HepG2 (cell line): ENCODE data around the gene PCSK6. TPM values are rescaled to one million over a fixed set of nuclear protein-coding genes. Genes with fewer than 3 reads are reported as not detected.
A peak's percentile ranks its signal among the peaks of the same experiment; 100 is the strongest.

Source experiments
- BRF2 ChIP-seq: sonication (generic); formaldehyde crosslinking; IDR thresholded peaks from 2 replicates; pipeline ENCODE4 v1.8.1; 2022; ENCODE audit warnings: mild to moderate bottlenecking, missing genetic modification reagents
- CAMTA2 ChIP-seq: sonication (generic); formaldehyde crosslinking; IDR thresholded peaks from 2 replicates; pipeline ENCODE4 v1.4.0; 2020; ENCODE audit warnings: mild to moderate bottlenecking, missing genetic modification reagents, borderline replicate concordance
- HNF4G ChIP-seq, 2 experiments: sonication (generic) in 1 of 2; formaldehyde crosslinking in 1 of 2; IDR thresholded peaks; 2 replicates each; pipeline versions ENCODE4 v1.4.0 to v1.6.1; 2011 to 2020; ENCODE audit warnings: borderline replicate concordance in 2 of 2, low read depth in 2 of 2, mild to moderate bottlenecking in 2 of 2, low read length in 1 of 2, missing genetic modification reagents in 1 of 2, moderate library complexity in 1 of 2
- HOXA3 ChIP-seq: sonication (generic); formaldehyde crosslinking; IDR thresholded peaks from 2 replicates; pipeline ENCODE4 v1.5.0; 2020; ENCODE audit warnings: missing genetic modification reagents
- KAT2B ChIP-seq: fragments of 150-350 bp; IDR thresholded peaks from 2 replicates; pipeline ENCODE4 v1.6.1; 2014; ENCODE audit warnings: low read depth, low read length, borderline replicate concordance
- MATR3 ChIP-seq: sonication (generic); formaldehyde crosslinking; IDR thresholded peaks from 2 replicates; pipeline ENCODE4 v1.4.0; 2020; ENCODE audit warnings: missing genetic modification reagents
- NCOR1 ChIP-seq: fragments of 200-600 bp; sonication (generic); IDR thresholded peaks from 2 replicates; pipeline ENCODE4 v1.7.0; 2017; ENCODE audit warnings: antibody characterized with exemption, low read length, borderline replicate concordance
- NONO ChIP-seq, 2 experiments: fragments of 450-650 bp in 1 of 2; sonication (generic) in 1 of 2; formaldehyde crosslinking in 1 of 2; IDR thresholded peaks in 1 of 2; conservative IDR thresholded peaks in 1 of 2; 2 replicates each; pipeline versions ENCODE4 v1.6.1 to v1.8.0; 2017 to 2022; ENCODE audit warnings: mild to moderate bottlenecking in 1 of 2, missing genetic modification reagents in 1 of 2, moderate library complexity in 1 of 2
- PAWR ChIP-seq: sonication (generic); formaldehyde crosslinking; IDR thresholded peaks from 2 replicates; pipeline ENCODE4 v1.4.0; 2020; ENCODE audit warnings: missing genetic modification reagents, mild to moderate bottlenecking, borderline replicate concordance
- PLRG1 ChIP-seq: fragments of 450-650 bp; conservative IDR thresholded peaks from 2 replicates; pipeline ENCODE4 v1.6.1; 2016
- PRDM10 ChIP-seq: sonication (generic); formaldehyde crosslinking; IDR thresholded peaks from 2 replicates; pipeline ENCODE4 v1.4.0; 2020; ENCODE audit warnings: low read depth, missing genetic modification reagents
- SMARCC2 ChIP-seq: fragments of 450-650 bp; IDR thresholded peaks from 2 replicates; pipeline ENCODE4 v1.6.1; 2017; ENCODE audit warnings: antibody characterized with exemption, mild to moderate bottlenecking
- SOX13 ChIP-seq, 3 experiments: fragments of 450-650 bp in 1 of 3; sonication (generic) in 1 of 3; formaldehyde crosslinking in 1 of 3; IDR thresholded peaks in 2 of 3; conservative IDR thresholded peaks in 1 of 3; 2 replicates each; pipeline versions ENCODE4 v1.5.0 to v1.6.1; 2016 to 2020; ENCODE audit warnings: antibody characterized with exemption in 1 of 3, mild to moderate bottlenecking in 1 of 3, missing compliant biosample characterization in 1 of 3, missing genetic modification reagents in 1 of 3, moderate library complexity in 1 of 3
- TBL1XR1 ChIP-seq: fragments of 150-350 bp; IDR thresholded peaks from 2 replicates; pipeline ENCODE4 v1.6.1; 2014; ENCODE audit warnings: borderline replicate concordance, low read length; ENCODE audit not compliant: partially characterized antibody
- TBX2 ChIP-seq: sonication (generic); formaldehyde crosslinking; IDR thresholded peaks from 2 replicates; pipeline ENCODE4 v1.5.0; 2020; ENCODE audit warnings: missing genetic modification reagents, mild to moderate bottlenecking, borderline replicate concordance
- ZFP36L2 ChIP-seq: sonication (generic); formaldehyde crosslinking; IDR thresholded peaks from 2 replicates; pipeline ENCODE4 v1.4.0; 2020; ENCODE audit warnings: missing genetic modification reagents
- ZNF496 ChIP-seq: sonication (generic); formaldehyde crosslinking; IDR thresholded peaks from 2 replicates; pipeline ENCODE4 v1.8.1; 2023; ENCODE audit warnings: mild to moderate bottlenecking, moderate library complexity, missing genetic modification reagents; ENCODE audit not compliant: insufficient replicate concordance
- ZNF577 ChIP-seq: sonication (generic); formaldehyde crosslinking; IDR thresholded peaks from 2 replicates; pipeline ENCODE4 v1.4.0; 2020; ENCODE audit warnings: mild to moderate bottlenecking, low read depth, missing genetic modification reagents, borderline replicate concordance
- ZNF660 ChIP-seq: sonication (generic); formaldehyde crosslinking; IDR thresholded peaks from 2 replicates; pipeline ENCODE4 v1.5.1; 2020; ENCODE audit warnings: mild to moderate bottlenecking, low read depth, missing genetic modification reagents, borderline replicate concordance
- ZNF7 ChIP-seq: IDR thresholded peaks from 2 replicates; pipeline ENCODE4 v1.6.1; 2016; ENCODE audit warnings: missing biosample characterization, missing genetic modification reagents
- ZNF766 ChIP-seq: sonication (generic); formaldehyde crosslinking; IDR thresholded peaks from 2 replicates; pipeline ENCODE4 v1.5.0; 2020; ENCODE audit warnings: missing genetic modification reagents, borderline replicate concordance
- ZSCAN30 ChIP-seq: sonication (generic); formaldehyde crosslinking; IDR thresholded peaks from 2 replicates; pipeline ENCODE4 v1.5.0; 2020; ENCODE audit warnings: mild to moderate bottlenecking, missing genetic modification reagents
- ZSCAN9 ChIP-seq: IDR thresholded peaks from 2 replicates; pipeline ENCODE4 v1.6.1; 2016; ENCODE audit warnings: borderline replicate concordance
- ZUFSP ChIP-seq: sonication (generic); formaldehyde crosslinking; IDR thresholded peaks from 2 replicates; pipeline ENCODE4 v1.9.0; 2021; ENCODE audit warnings: missing genetic modification reagents, mild to moderate bottlenecking, borderline replicate concordance
- polyA plus RNA-seq, 8 experiments: library from polyadenylated mRNA; depleted of rRNA in 3 of 8; stranded (reverse) in 7 of 8; unstranded in 1 of 8; fragments of >200 nt; fragmentation: Illumina TruSeq in 4 of 8; extraction: Trizol in 4 of 8; gene quantifications; 2 replicates each; pipeline versions ENCODE4 v1.2.1 to v1.2.3, GENCODE V29; 2011 to 2016; ENCODE audit warnings: low read depth in 4 of 8, missing spikeins in 1 of 8, mixed read lengths in 1 of 8; ENCODE audit not compliant: insufficient read depth in 1 of 8
- total RNA-seq, 5 experiments: library from RNA; depleted of rRNA; stranded (reverse); fragments of >200 nt; fragmentation: Illumina TruSeq; extraction: Trizol; gene quantifications; 2 replicates each; pipeline ENCODE4 v1.2.3, GENCODE V29; 2016; ENCODE audit warnings: low read depth in 1 of 5

Gene PCSK6
- total and polyA plus RNA-seq, 2 of the 13 experiments (the other 11 are each of a cell fraction or from before 2014, with no cell fraction given): 56.5 to 155 TPM

GRCh38 chr15:101452572-101452971, 36.9 kb downstream of the PCSK6 start (continued):
- TF ChIP-seq SOX13 (IDR thresholded peaks at IDR 0.05) (no peak), SOX13 (CRISPR knock-in tag; conservative IDR thresholded peaks at IDR 0.05 in 1 of 2, IDR thresholded peaks at IDR 0.05 in 1 of 2) (no peak), SMARCC2 (no peak), NCOR1 (no peak), ZFP36L2 (CRISPR knock-in tag) (no peak), KAT2B (no peak), ZNF496 (CRISPR knock-in tag) (no peak), PRDM10 (CRISPR knock-in tag) (no peak), NONO (IDR thresholded peaks at IDR 0.05) (no peak), NONO (CRISPR knock-in tag; conservative IDR thresholded peaks at IDR 0.05) (no peak), HOXA3 (CRISPR knock-in tag) (no peak; the same call in 1 of the 2 replicates), PLRG1 (no peak), ZSCAN9 (CRISPR knock-in tag) (no peak), ZSCAN30 (CRISPR knock-in tag) (no peak), HNF4G (IDR thresholded peaks at IDR 0.05; ENCODE audit: borderline replicate concordance, low read depth, low read length) (no peak), HNF4G (CRISPR knock-in tag; IDR thresholded peaks at IDR 0.05; ENCODE audit: borderline replicate concordance, low read depth) (no peak), TBX2 (CRISPR knock-in tag) (peak; percentile 35; the same call in 1 of the 2 replicates), ZUFSP (CRISPR knock-in tag) (no peak), ZNF766 (CRISPR knock-in tag) (no peak), PAWR (CRISPR knock-in tag) (no peak), ZNF577 (CRISPR knock-in tag) (no peak), ZNF660 (no peak), ZNF7 (no peak), MATR3 (no peak), TBL1XR1 (no peak), CAMTA2 (no peak), BRF2 (CRISPR knock-in tag) (no peak)
